ENCODE measurements around the gene MAPRE2.

MAPRE2 gene

DNA sequence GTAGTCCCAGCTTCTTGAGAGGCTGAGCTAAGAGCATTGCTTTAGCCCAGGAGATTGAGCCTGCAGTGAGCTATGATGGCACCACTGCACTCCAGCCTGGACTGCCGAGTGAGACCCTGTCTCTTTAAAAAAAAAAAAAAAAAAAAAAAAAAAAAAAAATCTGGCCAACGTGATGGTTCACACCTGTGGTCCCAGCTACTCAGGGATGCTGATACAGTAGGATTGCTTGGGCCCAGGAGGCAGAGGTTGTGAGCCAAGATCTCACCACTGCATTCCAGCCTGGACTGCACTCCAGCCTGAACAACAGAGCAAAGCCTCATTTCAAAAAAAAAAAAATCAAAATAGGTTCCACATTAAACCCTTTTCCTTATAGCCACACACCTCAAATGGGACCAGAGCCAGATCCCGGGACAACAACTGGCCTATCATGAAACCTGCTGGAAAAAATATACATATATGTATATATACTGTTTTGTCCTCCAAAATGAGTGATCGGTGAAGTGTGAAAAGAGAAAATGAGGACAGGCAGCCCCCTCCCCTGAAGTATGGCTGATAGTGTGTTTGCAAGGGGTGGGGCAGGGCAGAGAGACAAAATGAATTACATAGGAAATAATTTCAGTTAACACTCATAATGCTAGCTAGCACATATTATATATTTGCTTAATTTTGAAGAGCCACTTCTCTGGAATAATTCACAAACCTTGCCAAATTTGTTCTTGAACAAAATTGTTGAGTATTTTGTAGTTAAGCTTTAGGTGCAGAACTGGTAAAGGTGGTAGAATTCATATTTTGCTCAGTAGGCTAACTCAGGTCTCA, 22.9 kb downstream of the MAPRE2 start:
- no peak for DNase-seq

GRCh38 chr18:35067454-35067853, 26.2 kb downstream of the MAPRE2 start:
- no peak for DNase-seq

DNA sequence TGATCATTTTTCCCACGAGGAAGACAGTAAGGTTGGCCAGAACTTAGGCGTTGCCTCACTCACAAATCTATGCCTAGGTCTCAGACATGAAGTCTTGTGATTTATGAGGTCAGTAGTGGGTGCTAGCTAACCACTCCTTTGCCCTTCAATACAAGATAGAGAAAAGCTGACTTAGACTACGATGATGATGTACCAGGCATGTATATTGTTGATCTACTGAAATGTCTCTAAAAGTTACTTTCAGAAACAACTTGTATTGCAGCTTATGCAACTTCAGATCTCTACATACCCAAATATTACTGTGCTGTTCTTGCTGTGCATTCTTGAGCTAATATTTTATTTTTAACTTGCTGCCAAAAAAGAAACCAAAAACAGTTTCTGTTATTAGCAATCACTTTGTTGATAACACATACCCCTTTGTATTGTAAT, 30.6 kb downstream of the MAPRE2 start:
- no peak for DNase-seq

- no peak for DNase-seq
Observed at GRCh38 chr18:35072616-35073015, 31.4 kb downstream of the MAPRE2 start.

DNA sequence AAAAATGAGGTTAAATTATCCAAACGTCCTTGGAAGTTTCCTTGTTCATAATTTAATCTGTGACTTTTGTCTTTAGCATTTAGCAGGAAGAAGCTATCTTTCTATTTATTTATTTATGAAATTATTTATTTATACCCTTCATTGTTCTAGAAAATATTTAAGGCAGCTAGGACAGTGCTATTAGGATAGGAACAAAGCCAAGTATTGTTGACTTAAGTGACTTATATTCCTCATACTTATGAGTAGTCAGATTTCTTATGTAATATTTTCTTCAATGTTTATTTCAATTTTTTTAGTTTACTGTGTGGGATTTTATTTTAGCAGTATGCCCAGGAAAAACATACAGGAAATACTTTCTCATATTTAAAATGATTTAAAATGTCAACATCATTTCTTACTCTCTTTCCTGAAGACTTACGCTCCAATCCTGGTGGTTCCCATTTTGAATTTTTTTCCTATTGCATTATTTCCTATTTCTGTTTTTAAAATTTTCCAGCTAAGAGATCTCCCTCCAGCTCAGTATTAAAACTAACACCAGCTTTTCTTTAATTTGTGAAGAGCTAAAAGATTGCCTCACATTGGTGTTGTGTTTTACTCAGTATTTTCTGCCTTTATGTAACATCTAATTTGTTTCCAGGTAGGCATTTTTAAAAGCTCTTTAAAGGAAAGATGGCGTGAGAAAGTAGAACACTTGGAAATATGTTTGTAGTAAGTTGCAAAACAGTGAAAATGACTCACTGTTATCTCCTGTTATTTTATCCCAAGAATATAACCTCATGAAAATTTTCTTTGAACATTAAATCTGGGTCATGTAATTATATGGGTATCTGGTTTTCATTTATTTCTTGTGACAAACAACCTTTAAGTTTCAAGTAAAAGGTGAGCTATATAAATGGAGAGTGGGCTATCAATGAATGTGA, 32.2 kb downstream of the MAPRE2 start:
- no peak for DNase-seq

DNA sequence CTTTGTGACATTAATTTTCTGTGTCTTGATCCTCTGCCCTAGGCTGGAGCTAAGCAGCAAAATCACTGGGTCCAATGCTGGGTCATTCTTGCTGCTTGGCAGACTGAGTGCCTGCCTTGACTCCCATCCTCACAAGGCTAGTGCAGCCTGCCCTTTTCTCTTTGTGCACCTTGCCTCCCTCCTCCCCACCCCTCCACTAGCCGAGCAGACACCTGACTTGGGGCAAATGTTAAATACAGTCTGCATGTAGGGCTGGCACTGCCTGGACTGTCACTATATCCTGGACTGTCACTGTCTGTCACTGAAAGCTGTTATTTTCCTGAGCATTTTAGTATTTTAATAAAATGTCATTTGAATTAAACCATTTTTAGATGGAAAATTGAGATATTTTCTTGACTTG, 33.4 kb downstream of the MAPRE2 start:
- no peak for DNase-seq

GRCh38 chr18:35075132-35075531, 33.9 kb downstream of the MAPRE2 start:
- no peak for DNase-seq

DNA sequence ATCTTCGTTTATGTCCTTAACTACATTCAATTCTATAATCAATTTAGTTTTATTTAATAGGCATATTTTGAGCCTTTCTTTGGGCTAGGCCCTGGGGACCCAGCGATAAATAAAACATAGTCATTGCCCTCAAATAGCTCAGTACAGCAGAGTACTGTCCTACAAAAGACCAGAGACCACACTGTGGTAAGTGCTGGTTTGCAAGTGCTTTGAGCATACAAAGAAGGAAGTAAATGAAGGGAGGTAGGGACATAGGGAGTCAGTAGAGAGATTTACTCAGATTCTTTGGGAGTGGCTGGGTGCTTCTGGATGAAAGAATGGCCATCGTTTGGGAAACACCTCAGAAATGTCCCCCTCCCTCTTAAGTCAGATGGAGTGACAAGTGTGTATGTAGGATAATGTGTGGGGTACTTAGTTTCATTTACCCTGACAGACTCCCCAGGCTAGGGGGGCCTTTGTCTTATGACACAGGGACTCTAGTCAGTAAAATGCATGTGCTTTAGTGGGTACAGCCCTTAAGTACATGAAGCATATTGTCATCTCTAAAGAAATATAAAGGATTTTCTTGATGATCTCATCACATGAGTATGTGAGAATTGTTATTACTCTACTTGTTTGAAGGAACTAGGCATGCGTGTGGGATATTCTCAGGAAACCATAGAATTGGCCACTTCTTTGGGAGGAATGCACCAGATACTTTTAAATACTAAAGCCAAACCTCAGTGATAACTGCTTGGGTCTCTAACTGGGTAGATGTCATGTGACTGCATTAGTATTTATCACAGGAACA, 35.1 kb downstream of the MAPRE2 start:
- no peak for DNase-seq

DNA sequence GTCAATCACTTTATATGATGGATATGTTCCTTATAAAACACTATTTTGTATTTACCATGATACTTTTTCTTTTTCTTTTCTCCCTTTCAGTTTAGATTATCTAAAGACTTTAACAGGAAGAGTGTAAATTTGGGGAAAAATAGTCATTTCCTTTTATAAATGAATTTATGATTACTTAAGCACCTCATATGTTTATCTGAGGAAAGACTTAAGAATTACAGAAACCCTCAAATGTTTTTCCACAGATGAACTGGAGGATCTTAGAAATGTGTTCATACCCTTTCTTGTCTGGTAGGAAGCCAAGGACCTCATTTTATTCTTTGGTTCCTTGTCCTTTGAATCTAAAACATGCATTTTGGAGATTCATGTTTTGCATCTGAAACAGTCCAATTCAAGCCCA, 36.7 kb downstream of the MAPRE2 start:
- no peak for DNase-seq

- DNase-seq: no peak
Observed at GRCh38 chr18:35080058-35080457, 38.8 kb downstream of the MAPRE2 start.

DNA sequence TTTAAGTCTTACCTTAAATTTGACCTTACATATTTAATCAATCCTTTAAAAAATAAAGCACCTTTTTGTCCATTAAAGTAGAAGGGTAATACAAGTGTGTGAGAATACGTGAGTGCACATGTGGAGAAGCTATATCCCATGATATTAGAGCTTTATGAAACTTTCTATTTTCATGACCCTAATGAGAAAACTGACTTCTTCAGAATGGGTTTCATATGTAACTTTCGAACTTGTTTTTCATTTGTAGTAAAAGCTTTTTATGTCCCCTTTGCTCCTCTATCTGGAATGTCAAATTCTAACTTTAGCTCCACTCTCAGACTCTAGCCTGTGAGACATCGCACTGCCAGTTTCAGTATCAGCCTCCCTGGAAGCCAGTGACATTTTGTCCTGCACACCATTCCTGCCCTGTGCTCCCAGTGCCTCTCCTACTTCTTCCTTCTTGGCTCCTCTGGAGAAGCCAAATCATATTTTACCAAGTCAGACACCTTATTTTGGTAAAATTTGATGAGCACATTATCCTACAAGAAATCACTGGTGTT, 42.0 kb downstream of the MAPRE2 start:
- DNase-seq: no peak

DNA sequence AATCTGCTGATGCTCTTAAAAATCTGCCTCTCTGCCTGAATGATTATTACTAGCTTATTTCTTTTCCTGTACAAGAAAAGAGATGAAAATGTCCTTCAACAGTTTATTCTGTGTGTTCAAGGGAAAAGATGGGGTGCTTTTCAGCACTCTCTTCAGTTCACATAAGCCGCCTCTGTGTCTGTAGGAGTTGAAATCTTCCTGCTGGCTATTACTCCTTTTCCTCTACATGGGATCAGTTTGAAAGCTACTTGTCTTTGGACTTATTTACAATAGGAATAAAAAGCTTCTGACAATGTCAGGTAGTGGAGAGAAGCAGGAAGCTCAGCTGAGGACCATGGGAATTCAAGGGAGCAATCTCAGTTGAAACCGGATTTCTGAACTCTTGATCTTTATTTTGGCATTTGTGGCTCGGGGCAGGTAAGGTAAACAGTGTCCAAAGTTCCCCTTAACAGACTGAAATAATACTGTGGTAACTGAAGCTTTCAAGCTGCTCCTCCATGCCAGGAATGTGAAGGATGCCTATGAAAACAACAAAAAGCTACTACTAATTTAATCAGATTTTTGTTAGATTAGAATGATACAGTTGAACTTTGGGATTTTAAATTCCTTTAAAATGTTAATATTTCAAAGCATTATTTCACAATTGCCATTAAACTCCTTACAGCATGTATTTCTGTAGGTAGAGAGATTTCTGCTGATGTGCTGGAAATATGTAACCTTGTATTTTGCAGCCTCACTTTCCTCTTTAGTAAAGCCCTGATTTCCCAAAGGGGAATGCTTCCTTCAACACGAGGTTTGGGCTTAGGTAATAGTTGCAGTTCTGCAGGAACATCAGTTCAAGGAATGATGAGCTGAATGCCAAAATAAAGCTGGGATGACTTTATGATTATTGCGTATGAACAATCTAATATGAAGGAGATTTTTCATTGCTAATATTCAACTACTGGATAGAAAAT, 43.6 kb downstream of the MAPRE2 start:
- DNase-seq: no peak

- DNase-seq: no peak
Observed at GRCh38 chr18:35085450-35086380, 44.5 kb downstream of the MAPRE2 start.

GRCh38 chr18:35086704-35087103, 45.5 kb downstream of the MAPRE2 start:
- no peak for DNase-seq

DNA sequence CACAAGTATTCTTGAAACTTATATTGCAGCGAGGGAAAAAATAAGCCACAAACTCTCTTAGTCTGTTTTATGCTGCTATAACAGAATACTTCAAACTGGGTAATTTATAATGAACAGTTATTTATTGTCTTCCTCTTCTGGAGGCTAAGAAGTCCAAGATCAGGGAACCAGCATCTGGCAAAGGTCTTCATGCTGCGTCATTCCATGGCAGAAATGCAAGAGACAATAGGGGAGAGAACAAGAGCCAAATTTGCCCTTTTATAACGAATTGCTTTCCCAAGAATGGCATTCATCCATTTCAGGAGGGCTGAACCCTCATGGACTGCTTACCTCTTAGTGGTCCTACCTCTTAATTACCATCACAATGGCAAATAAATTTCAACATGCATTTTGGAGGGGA, 46.5 kb downstream of the MAPRE2 start:
- no peak for DNase-seq

- no peak for DNase-seq
Observed at GRCh38 chr18:35088921-35089320, 47.7 kb downstream of the MAPRE2 start.

DNA sequence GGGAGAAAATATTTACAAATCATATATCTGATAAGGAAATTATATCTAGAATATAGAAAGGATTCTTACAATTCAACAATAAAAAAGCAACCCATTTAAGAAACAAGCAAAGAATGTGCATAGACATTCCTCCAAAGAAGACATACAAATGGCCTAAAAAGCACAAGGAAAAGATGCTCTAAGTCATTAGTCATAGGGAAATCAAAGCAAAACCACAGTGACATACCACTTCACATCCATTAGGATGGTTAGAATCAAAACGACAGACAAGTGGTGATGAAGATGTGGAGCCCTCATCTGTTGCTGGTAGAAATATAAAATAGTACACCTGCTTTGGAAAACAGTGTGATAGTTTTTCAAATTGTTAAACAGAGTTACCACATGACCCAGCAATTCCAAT, 48.2 kb downstream of the MAPRE2 start:
- DNase-seq: no peak

- no peak for DNase-seq
Observed at GRCh38 chr18:35089891-35090550, 48.8 kb downstream of the MAPRE2 start.

DNA sequence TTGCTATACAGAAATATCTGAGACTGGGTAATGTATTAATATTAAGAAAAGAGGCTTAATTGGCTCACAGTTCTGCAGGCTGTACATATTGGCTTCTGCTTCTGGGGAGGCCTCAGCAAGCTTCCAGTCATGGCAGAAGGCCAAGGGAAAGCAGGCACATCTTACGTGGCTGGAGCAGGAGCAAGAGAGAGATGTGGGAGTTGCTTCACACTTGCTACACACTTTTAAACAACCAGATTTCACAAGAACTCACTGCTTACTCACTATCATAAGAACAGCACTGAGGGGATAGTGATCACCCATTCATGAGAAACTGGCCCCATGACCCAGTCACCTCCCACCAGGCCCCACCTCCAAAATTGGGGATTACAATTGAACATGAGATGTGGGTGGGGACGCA, 50.6 kb downstream of the MAPRE2 start:
- DNase-seq: no peak

Data from AML-193 (cell line).